22Rv1 (cell line): ENCODE results near the gene TIAM2.

ENCODE experiments used
- H3K27ac ChIP-seq: fragments of 450-650 bp; 2 replicates; pipeline ENCODE4 v1.5.1; 2017
- CTCF ChIP-seq: fragments of 450-650 bp; IDR thresholded peaks from 2 replicates; pipeline ENCODE4 v1.5.1; 2017; ENCODE audit warnings: mild to moderate bottlenecking
- ZFX ChIP-seq: fragments of 450-650 bp; IDR thresholded peaks from 2 replicates; pipeline ENCODE4 v1.6.1; 2017; ENCODE audit warnings: antibody characterized with exemption, borderline replicate concordance

Gene TIAM2

GRCh38 chr6:155270561-155271091 lies 275.5 kb downstream of the TIAM2 start:
- H3K27ac ChIP-seq, result no peak overlapping the region
- TF ChIP-seq ZFX (no peak), CTCF (no peak)

- H3K27ac ChIP-seq, result no peak overlapping the region
- TF ChIP-seq ZFX (no peak), CTCF (no peak)
Observed at GRCh38 chr6:155271145-155271544, 276.0 kb downstream of the TIAM2 start.

GRCh38 chr6:155272353-155273232 lies 277.5 kb downstream of the TIAM2 start:
- no peak overlapping the region for H3K27ac ChIP-seq
- no peak for TF ChIP-seq ZFX
- no peak for TF ChIP-seq CTCF

- no peak overlapping the region for H3K27ac ChIP-seq
- TF ChIP-seq CTCF, result no peak
- no peak for TF ChIP-seq ZFX
Observed at GRCh38 chr6:155273431-155273830, 278.3 kb downstream of the TIAM2 start.

GRCh38 chr6:155274106-155274505 lies 279.0 kb downstream of the TIAM2 start:
- no peak for TF ChIP-seq CTCF
- no peak for TF ChIP-seq ZFX
- H3K27ac ChIP-seq, result no peak overlapping the region

GRCh38 chr6:155274533-155274932 lies 279.4 kb downstream of the TIAM2 start:
- H3K27ac ChIP-seq, result no peak overlapping the region
- no peak for TF ChIP-seq CTCF
- TF ChIP-seq ZFX, result no peak

- TF ChIP-seq ZFX (no peak), CTCF (no peak)
- no peak overlapping the region for H3K27ac ChIP-seq
Observed at GRCh38 chr6:155275808-155276480, 280.8 kb downstream of the TIAM2 start.
